ENCODE measurements around the gene CCNQ.

Gene CCNQ

DNA sequence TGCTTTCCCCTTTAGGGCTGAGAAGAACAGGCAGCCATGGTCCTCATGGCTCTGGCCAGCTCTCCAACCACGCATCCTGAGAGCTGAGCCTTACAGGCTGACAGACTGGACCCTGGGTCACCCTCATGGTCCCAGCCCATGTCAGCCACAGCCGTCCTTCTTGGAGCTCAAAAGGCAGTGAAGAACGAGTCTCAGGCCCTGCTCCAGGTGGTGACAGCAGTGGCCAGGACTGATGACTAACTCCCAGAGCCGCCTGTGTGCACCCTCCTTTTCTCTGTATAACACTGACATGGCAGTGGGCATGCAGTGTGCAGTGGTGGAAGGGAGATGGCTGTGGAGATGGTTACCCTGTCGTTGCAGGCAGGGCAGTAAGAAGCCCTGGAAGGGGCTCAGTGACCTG, 37.8 kb upstream of the CCNQ start:
- DNase-seq: no peak

DNA sequence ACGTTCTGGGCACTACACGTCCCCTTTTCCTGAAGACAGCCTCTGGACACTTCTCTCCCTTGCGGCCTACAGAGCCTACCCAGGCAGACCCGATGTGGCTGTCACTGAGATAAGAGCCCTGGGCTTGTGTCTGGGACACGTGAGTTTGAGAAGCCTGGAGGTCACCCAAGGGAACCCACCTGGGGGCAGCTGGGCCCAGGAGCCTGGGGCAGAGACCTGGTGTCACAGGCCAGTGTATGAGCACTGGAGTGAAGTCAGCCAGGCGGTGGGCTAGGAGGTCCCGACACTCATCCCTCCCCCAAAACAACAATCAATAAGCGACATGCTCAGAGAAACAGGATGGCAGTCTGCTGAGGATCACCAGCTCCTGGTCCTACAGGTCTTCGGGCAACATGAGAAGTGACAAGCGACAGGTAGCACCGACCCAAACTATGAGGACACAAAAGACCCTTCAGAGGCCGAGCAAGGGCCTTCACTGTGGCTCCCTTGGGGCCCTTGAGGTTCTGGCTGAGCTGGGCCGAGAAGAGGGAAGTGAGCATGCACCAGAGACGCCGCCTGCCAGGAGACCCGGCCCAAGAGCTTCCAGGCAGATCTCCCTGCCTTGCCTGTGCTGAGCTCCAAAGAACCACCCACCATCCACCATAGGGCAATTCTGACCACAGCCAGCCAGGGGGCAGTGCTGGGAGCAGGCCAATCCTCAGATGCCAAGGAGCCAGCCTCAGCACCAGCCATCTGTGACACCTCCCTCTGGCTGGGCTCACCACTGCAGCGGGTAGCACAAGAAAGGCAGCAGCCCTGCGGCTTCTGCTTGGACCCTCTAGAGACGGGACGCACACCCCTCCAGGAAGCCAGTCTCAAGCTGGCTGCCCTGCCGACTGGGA, 37.1 kb upstream of the CCNQ start:
- DNase-seq: peak; percentile 8

DNA sequence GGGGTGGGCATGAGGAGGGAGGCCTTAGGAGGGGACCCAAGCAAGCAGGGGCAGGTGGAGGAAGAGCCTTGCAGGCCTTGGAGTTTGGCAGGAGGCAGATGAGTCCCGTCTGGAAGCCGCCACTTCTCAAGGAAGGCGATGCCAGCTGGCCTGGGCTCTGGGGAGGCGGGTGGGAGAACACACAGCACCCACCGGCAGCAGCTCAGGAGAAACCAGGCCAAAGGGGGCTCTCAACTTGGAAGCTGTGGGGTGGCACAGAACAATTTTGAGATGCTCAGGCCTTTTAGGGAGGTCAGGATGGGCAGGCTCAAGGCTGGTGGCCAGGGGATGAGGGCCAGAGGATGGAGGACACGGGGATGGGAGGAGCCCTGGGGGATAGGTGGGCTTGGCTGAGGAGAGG, 36.4 kb upstream of the CCNQ start:
- DNase-seq: no peak

GRCh38 chrX:153634832-153635231, 35.9 kb upstream of the CCNQ start:
- no peak for DNase-seq

- DNase-seq: no peak
Observed at GRCh38 chrX:153634236-153634635, 35.3 kb upstream of the CCNQ start.

DNA sequence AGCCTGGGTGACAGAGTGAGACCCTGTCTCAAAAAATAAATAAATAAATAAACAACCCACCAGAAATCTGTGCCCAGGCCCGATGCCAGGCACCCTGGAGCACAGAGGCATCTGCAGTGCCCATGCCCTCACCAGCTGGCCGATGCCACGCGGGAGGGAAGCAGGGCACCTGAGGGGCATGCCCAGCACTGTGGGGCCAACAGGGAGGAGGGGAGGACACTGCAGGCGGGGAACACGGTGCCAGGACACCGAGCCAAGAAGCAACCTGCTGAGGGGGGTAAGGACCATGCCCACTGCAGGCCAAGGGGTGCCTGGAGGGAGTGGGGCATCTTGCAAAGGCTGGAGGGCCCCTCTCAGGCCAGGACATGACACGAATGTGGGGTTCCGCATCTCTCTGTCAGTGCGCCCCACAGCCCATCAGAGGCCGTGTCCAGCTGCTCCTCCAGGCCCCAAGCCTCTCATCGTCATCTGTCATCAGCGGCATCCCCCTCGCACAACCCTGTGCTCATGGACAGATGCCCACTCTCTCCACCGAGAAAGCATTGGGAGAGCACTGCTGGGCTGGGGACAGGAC, 34.8 kb upstream of the CCNQ start:
- DNase-seq: no peak

- DNase-seq: no peak
Observed at GRCh38 chrX:153633048-153633447, 34.1 kb upstream of the CCNQ start.

- no peak for DNase-seq
Observed at GRCh38 chrX:153632595-153632946, 33.6 kb upstream of the CCNQ start.

DNA sequence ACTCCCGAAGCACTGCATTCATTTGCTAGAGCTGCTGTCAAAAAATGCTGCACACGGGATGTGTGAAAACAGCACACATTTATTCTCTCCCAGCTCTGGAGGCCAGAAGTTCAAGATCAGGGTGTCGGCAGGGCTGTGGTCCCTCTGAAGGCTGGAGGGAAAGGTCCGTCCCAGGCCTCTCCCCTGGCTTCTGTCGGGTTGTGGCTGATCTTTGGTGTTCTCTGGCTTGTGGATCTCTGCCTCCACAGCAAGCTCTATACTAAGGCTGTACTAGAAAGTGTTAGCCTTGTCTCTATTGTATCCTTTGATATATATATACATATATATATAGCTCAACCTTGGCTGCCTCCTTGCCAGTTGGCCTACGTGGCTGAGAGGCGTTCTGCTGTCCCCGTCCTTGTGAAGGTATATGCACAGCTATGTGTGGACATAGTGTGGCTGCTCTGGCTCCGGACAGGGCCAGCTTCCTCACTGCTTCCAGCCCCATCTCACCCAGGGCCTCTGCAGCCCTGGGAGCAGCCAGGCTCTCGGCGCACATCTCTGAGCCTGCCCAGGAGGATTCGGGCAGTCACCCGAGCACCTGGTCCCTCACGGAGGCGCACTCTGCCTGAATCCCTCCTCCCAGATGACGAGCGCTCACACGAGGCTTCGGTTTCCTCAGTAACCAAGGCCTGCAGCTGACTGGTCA, 33.1 kb upstream of the CCNQ start:
- no peak for DNase-seq

- no peak for DNase-seq
Observed at GRCh38 chrX:153631346-153631745, 32.4 kb upstream of the CCNQ start.

- no peak for DNase-seq
Observed at GRCh38 chrX:153628665-153629064, 29.7 kb upstream of the CCNQ start.

GRCh38 chrX:153628129-153628528, 29.2 kb upstream of the CCNQ start:
- DNase-seq: peak; percentile 28

DNA sequence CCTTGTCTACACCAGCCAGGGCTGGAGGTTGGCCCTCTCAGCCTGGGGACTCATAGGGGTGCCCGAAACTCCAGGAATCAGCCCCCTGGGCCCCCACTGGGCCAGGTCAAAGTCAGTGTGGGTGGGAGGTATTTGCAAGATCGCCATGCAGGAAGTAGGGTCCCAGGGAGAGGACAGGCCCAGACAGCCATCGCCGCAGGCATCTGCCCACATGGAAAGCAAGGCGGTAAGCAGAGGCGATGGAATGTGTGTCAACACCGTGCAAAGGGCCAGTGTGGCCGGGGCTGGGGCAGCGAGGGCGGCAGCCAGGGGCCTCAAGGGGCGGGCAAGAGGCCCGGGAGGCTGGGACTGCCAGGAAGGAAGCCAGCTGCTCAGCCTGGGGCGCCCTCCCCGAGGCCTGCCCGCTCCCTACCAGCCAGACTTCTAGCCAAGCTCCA, 28.8 kb upstream of the CCNQ start:
- no peak for DNase-seq

DNA sequence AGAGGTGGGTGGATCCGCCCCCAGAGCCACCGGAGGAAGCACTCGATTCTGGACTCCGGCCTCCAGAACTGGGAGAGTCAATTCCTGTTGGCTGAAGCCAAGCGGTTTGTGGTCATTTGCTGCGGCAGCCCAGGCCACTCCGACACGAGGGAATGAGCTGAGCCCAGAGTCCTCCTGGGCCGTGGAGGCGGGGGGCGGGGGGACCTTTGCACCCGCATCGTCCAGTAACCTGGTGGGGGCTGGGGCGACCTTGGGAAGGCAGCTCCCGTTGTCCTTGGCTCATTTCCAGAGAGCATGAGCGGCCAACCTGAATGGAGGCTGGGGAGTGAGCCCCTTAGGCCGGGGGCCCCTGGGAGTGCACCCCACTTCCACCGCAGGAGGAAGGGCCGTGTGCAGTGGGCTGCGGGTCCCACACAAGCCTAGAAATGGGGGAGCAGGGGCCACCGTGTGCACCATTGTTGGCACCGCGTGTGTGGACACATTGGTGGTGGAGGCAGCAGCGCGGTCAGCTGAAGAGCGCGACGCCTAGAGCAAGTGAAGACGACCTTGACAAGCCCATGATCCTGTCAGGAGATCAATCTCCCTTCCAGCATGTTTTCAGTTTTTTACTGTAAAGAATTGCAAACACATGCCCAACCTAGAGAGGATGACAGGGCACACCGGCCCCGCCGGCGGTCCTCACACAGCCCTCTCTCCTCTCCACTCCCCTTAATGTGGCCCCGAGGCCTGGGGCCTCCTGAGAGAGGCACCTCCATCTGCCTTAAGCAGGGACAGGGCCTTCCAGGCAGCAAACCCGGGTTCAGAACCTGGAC, 28.1 kb upstream of the CCNQ start:
- DNase-seq: no peak

- no peak for DNase-seq
Observed at GRCh38 chrX:153626025-153626633, 27.2 kb upstream of the CCNQ start.

DNA sequence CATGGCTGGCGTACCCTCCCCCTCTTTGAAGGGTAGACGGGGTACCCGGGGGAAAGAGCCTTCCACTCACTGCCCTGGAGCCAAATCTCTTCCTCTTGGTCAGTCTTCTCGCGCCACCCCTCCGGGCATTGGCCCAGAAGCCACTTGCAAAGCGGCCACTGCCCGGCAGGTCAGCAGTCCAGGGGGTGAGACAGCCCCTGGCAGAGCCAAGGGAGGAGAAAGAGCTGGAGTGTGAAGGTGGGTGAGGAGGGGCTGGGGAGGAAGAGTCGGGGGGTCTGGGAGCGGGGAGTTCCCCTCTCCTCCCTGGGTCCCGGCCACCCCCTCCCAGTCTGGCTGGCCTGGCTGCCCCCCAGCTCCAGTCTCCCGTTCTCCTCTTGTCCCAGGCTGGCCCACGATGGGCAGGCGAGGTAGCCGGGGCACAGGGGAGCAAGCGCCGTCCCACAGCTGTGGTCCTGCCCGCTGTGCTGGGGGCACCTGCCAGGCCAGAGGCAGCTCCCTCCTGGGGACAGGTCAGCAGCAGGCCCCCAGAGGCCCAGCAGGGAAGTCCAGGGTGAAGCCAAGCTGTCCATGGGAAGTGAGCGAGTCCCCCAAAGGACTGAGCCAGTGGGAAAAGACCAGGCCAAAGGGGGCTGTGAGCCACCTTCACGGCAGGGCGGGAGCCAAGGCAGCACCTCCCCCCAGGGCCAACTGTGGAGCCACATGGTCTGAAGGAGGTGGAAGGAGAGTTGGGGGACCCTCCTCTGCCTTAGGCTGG, 26.5 kb upstream of the CCNQ start:
- DNase-seq: no peak

DNA sequence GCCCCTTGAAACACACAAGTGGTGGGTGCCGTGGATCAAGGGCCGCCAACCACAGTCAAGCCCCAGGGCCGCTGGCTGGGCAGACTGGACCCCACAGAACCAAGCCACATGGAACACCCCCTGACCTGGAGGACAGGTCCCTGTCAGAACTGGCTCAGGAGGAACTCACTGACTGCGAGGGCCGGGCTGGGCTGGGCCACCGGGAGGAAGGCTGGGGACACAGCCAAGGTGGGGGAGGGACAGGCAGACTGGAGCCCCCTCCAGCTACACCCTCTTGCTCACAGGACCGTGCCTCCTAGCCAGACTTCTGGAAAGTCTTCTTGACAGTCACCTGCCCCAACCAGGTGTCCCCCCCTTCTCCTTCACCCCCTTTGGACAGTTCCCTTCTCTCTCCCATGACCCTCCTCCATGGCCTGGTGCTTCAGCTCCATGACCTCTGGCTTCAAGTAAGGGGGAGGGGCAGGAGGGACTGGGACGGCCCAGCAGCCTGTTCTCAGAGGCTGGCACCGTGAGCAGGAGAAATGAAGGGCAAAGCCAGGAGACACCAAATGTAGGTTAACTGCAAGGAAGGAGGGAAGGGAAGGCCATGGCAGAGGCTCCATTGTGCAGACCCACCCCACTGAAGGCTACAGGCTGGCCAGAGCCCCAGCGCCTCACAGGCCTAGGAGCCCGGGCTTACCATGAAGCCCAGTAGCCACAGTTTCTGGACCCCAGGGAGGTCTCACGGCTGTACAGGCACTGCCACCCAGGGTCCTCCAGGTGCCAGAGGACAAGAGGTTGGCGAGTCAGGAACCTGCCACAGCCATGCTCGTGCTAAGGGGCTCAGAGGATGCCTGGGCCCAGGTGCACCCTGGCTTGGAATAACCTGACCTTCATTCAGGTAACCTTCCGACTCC, 25.5 kb upstream of the CCNQ start:
- DNase-seq: no peak

- no peak for DNase-seq
Observed at GRCh38 chrX:153623310-153624029, 24.5 kb upstream of the CCNQ start.

DNA sequence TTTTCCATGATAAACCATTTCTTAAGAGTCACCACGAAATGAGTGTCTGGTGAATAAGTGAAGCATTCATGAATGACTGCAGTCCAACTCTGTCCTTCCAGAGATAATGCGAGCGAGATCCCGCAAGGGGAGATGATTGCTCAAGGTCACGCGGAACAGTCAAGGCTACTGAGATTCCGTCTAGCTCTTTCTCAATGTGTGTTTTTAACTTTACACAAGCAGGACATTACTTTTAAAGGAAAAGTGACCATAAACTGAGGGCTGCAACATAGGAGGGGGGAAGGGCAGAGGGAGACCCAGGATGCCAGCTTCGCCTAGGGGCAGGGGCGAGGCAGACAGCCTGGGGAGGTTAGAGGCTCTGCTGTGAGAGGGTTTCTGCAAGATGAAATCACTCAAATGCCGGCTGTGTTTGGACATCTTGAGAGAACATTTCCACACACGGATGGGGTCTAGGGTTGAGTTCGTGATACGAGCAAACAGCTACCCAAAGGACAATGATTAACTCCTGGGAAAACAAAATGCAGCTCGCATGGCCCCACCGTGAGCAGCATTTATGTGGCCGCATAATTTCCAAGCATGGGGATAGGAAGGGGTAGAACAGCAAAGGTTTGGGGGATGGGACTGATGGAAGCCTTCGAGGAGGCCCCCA, 23.8 kb upstream of the CCNQ start:
- no peak for DNase-seq

Data from NCI-H1105 treated with DMSO at 0.1 percent for 48 hours (cell line).